Lung (tissue), 12 donors: ENCODE data around the gene SPRR5. TPM values are rescaled to one million over a fixed set of nuclear protein-coding genes. Genes with fewer than 3 reads are reported as not detected.

ENCODE experiments used
- ATAC-seq: fragments of 200-7000 bp; cut with Tn5 transposase; one replicate; pipeline ENCODE4 v1.9.1; 2020; ENCODE audit warnings: moderate number of reproducible peaks; ENCODE audit not compliant: insufficient read depth, low FRiP score
- DNase-seq, 3 donors: peaks; one replicate each; pipeline ENCODE4 v3.0.0-alpha.2; 2013 to 2017
- H3K27ac ChIP-seq, 2 donors: one replicate each; pipeline ENCODE4 v1.5.1; 2013; ENCODE audit warnings: mild to moderate bottlenecking in 2 of 2, moderate library complexity in 2 of 2, control low read depth in 1 of 2, inconsistent platforms in 1 of 2, low read depth in 1 of 2, low read length in 1 of 2
- H3K27me3 ChIP-seq, 3 donors: one replicate each; pipeline ENCODE4 v1.5.1; 2013; ENCODE audit warnings: low read length in 2 of 3; ENCODE audit not compliant: control insufficient read depth in 3 of 3, insufficient read depth in 3 of 3
- H3K36me3 ChIP-seq, 4 donors: one replicate each; pipeline ENCODE4 v1.5.1; 2013; ENCODE audit warnings: low read length in 4 of 4, mild to moderate bottlenecking in 1 of 4, moderate library complexity in 1 of 4; ENCODE audit not compliant: control insufficient read depth in 4 of 4, insufficient read depth in 4 of 4
- H3K4me1 ChIP-seq, 5 donors: one replicate each; pipeline ENCODE4 v1.5.1; 2013; ENCODE audit warnings: low read length in 5 of 5, mild to moderate bottlenecking in 2 of 5, moderate library complexity in 1 of 5; ENCODE audit not compliant: control insufficient read depth in 5 of 5, insufficient read depth in 5 of 5
- H3K4me3 ChIP-seq: one replicate; pipeline ENCODE4 v1.5.1; 2013; ENCODE audit warnings: mild to moderate bottlenecking, control low read depth, moderate library complexity
- H3K9ac ChIP-seq, 2 donors: one replicate each; pipeline ENCODE4 v1.5.1; 2013; ENCODE audit warnings: low read length in 2 of 2, control low read depth in 1 of 2; ENCODE audit not compliant: insufficient read depth in 1 of 2
- H3K9me3 ChIP-seq, 4 donors: one replicate each; pipeline ENCODE4 v1.5.1; 2013; ENCODE audit warnings: low read length in 3 of 4, mild to moderate bottlenecking in 1 of 4, moderate library complexity in 1 of 4; ENCODE audit not compliant: control insufficient read depth in 4 of 4, insufficient read depth in 3 of 4
- CTCF ChIP-seq: IDR thresholded peaks from 2 replicates; pipeline ENCODE4 v1.5.1; 2012; ENCODE audit warnings: mild to moderate bottlenecking; ENCODE audit errors: control extremely low read depth, extremely low read depth
- WGBS, 2 donors: extraction: QIAGEN DNeasy Blood & Tissue Kit; methylation state at CpG; one replicate each; pipeline ENCODE4 v1.1.7; 2013; 5-methylcytosine and 5-hydroxymethylcytosine counted together
- polyA plus RNA-seq, 2 donors: library from polyadenylated mRNA; stranded (reverse); fragments of 200-250 nt; gene quantifications; one replicate each; pipeline ENCODE4 v1.2.1, GENCODE V29; 2013
- total RNA-seq, 2 donors: library from RNA; depleted of rRNA in 1 of 2; stranded (reverse); fragments of >200 nt in 1 of 2; gene quantifications; one replicate each; pipeline ENCODE4 v1.2.1, GENCODE V29; 2014 to 2021
- donor health status: control.
- donor health status: control.
- donor health status: Bipolar disorder and iron deficiency.
- donor health status: healthy.
- donor health status: DM: yes; HTN: yes; CAD: no.

The SPRR5 gene
- total and polyA plus RNA-seq, 4 donors, result 0.05 TPM; not detected in 3

DNA sequence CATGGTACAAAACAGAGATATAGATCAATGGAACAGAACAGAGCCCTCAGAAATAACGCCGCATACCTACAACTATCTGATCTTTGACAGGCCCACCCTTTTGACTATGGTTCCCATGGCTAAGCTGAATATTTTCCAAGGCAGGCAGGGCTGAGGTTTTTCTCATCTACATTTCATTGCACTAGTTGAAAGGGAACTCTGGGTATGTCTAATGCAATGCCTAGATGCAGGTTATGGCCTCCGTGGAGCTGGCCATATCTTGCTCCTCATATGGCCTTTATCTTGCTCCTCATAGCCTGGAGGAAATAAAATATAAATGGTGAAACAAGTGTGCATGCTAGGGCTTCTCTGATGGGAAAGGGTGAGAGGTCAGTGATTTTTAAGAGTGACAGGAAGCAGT is 10.6 kb downstream of the SPRR5 start:
- no peaks in the 10 kb centered on the region for H3K4me1 ChIP-seq
- H3K9ac ChIP-seq, result no peak overlapping the region
- no peak for DNase-seq
- no peak for TF ChIP-seq CTCF
- H3K36me3 ChIP-seq, result no peaks in the 10 kb centered on the region
- peaks cover 0 to 2% (median 0%) of the 10 kb centered on the region in 4 donors for H3K9me3 ChIP-seq
- 89 to 92% methylated on average over 3 of the region's 3 CpGs for WGBS, 2 donors
- H3K27ac ChIP-seq, result no peak overlapping the region
- no peak overlapping the region for H3K4me3 ChIP-seq
- no peak for ATAC-seq
- H3K27me3 ChIP-seq, result peaks cover 0 to 2% (median 0%) of the 10 kb centered on the region in 3 donors

GRCh38 chr1:152959273-152959672 is 12.3 kb downstream of the SPRR5 start:
- DNase-seq (no peak), ATAC-seq (no peak)
- no peak overlapping the region for H3K4me3 ChIP-seq
- WGBS, 2 donors, result 80 to 92% methylated on average over 3 of the region's 3 CpGs
- no peak for TF ChIP-seq CTCF
- H3K9ac ChIP-seq, result no peak overlapping the region
- no peaks in the 10 kb centered on the region for H3K36me3 ChIP-seq
- no peak overlapping the region for H3K27ac ChIP-seq
- no peaks in the 10 kb centered on the region for H3K27me3 ChIP-seq
- no peaks in the 10 kb centered on the region for H3K9me3 ChIP-seq
- no peaks in the 10 kb centered on the region for H3K4me1 ChIP-seq

- TF ChIP-seq CTCF, result no peak
- ATAC-seq (no peak), DNase-seq (no peak)
- H3K36me3 ChIP-seq, result no peaks in the 10 kb centered on the region
- no peaks in the 10 kb centered on the region for H3K9me3 ChIP-seq
- H3K27me3 ChIP-seq, result no peaks in the 10 kb centered on the region
- no peaks in the 10 kb centered on the region for H3K4me1 ChIP-seq
- 91 to 96% methylated on average over 10 of the region's 10 CpGs for WGBS, 2 donors
- no peak overlapping the region for H3K9ac ChIP-seq
- no peak overlapping the region for H3K4me3 ChIP-seq
- no peak overlapping the region for H3K27ac ChIP-seq
Observed at GRCh38 chr1:152959801-152960451, 12.9 kb downstream of the SPRR5 start.

DNA sequence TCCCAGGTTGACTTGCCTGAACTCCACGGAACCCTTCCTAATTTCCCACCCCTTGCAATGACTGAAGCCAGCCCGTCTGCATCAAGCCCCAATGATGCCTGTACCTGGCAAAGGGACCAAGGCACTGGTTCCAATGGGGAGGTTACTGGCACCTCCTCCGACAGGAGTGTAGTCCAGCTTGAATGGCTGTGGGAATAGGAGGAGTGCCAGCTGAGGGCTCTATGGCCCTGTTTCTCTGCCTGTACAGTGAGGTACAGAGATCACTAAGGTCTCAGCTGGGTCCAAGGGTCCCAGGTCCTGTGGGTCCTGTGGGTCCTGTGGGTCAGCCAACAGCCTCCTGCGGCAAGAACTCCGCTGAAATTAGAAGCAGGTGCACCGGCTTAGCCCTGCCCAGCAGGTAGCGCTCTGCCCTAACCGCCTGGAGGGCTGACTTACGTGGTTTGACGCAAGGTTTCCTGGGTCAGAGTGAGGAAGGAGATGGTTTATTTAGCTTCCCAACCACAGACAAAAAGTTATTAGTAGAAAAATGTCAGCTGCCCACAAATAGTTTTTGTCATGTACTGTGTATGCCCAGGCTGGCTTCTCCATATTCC is 13.5 kb downstream of the SPRR5 start:
- no peak for ATAC-seq
- Histone ChIP-seq H3K9me3 (no peaks in the 10 kb centered on the region), H3K27me3 (peaks cover 0 to 3% (median 0%) of the 10 kb centered on the region in 3 donors), H3K4me1 (no peaks in the 10 kb centered on the region), H3K9ac (no peak overlapping the region), H3K36me3 (no peaks in the 10 kb centered on the region), H3K4me3 (no peak overlapping the region), H3K27ac (no peak overlapping the region)
- 60 to 66% methylated on average over 10 of the region's 10 CpGs for WGBS, 2 donors
- no peak for DNase-seq
- TF ChIP-seq CTCF, result no peak
